Keratinocyte (primary cell): Measurements from ENCODE around the gene NFYA. TPM values are rescaled to one million over a fixed set of nuclear protein-coding genes. Genes with fewer than 3 reads are reported as not detected.

Experiments
- DNase-seq: peaks from one replicate; pipeline ENCODE4 v3.0.0-alpha.2; 2011; ENCODE audit warnings: low read depth, missing footprints, low spot score
- FAIRE-seq: peaks from 2 replicates; lab custom pipeline; 2011; peaks lifted over from hg19 to GRCh38; lab: Jason Lieb, UNC
- H2AFZ ChIP-seq: 2 replicates; pipeline ENCODE4 v1.6.0; 2012; ENCODE audit warnings: low read length, control low read depth, inconsistent platforms; ENCODE audit not compliant: control insufficient read depth
- H3K27ac ChIP-seq: 2 replicates; pipeline ENCODE4 v1.5.1; 2011; ENCODE audit warnings: low read length; ENCODE audit not compliant: control insufficient read depth, insufficient read depth
- H3K27me3 ChIP-seq: 3 replicates; pipeline ENCODE4 v1.6.0; 2011; ENCODE audit warnings: low read length; ENCODE audit not compliant: control insufficient read depth, insufficient read depth; ENCODE audit errors: extremely low read depth
- H3K36me3 ChIP-seq, 2 experiments: 2 replicates in 1 of 2; 3 replicates in 1 of 2; pipeline ENCODE4 v1.5.1; 2011; ENCODE audit warnings: low read length in 2 of 2, mild to moderate bottlenecking in 1 of 2; ENCODE audit not compliant: control insufficient read depth in 2 of 2, insufficient read depth in 2 of 2; ENCODE audit errors: extremely low read depth in 1 of 2
- H3K4me1 ChIP-seq: 3 replicates; pipeline ENCODE4 v1.5.1; 2011; ENCODE audit warnings: low read length; ENCODE audit not compliant: control insufficient read depth, insufficient read depth; ENCODE audit errors: extremely low read depth
- H3K4me2 ChIP-seq: 3 replicates; pipeline ENCODE4 v1.6.0; 2011; ENCODE audit warnings: low read depth, low read length; ENCODE audit not compliant: control insufficient read depth, insufficient read depth; ENCODE audit errors: extremely low read depth
- H3K4me3 ChIP-seq, 3 experiments: fragments of 200-600 bp in 1 of 3; sonication (generic) in 1 of 3; 2 replicates in 2 of 3; 3 replicates in 1 of 3; pipeline ENCODE4 v1.5.1; 2011 to 2016; ENCODE audit warnings: low read length in 3 of 3, mild to moderate bottlenecking in 3 of 3, control low read depth in 2 of 3, inconsistent platforms in 1 of 3, low read depth in 1 of 3, mixed read lengths in 1 of 3, mixed run types in 1 of 3, moderate library complexity in 1 of 3; ENCODE audit not compliant: control insufficient read depth in 2 of 3, insufficient read depth in 2 of 3; ENCODE audit errors: extremely low read depth in 1 of 3
- H3K79me2 ChIP-seq: 2 replicates; pipeline ENCODE4 v1.6.0; 2012; ENCODE audit warnings: low read length; ENCODE audit not compliant: control insufficient read depth, insufficient read depth
- H3K9ac ChIP-seq: 3 replicates; pipeline ENCODE4 v1.6.0; 2011; ENCODE audit warnings: low read length; ENCODE audit not compliant: control insufficient read depth, insufficient read depth; ENCODE audit errors: extremely low read depth
- H3K9me1 ChIP-seq: 3 replicates; pipeline ENCODE4 v1.6.0; 2011; ENCODE audit warnings: low read length; ENCODE audit not compliant: control insufficient read depth, insufficient read depth; ENCODE audit errors: extremely low read depth
- H3K9me3 ChIP-seq: 2 replicates; pipeline ENCODE4 v1.5.1; 2012; ENCODE audit warnings: low read depth, low read length; ENCODE audit not compliant: control insufficient read depth
- H4K20me1 ChIP-seq: 3 replicates; pipeline ENCODE4 v1.6.0; 2011; ENCODE audit warnings: low read length; ENCODE audit not compliant: control insufficient read depth, insufficient read depth; ENCODE audit errors: extremely low read depth
- CTCF ChIP-seq, 3 experiments: IDR thresholded peaks in 1 of 3; conservative IDR thresholded peaks in 1 of 3; optimal IDR thresholded peaks in 1 of 3; 2 replicates in 2 of 3; 3 replicates in 1 of 3; pipeline versions ENCODE3 to v1.5.1; 2011; ENCODE audit warnings: low read length in 3 of 3, mild to moderate bottlenecking in 3 of 3, moderate library complexity in 2 of 3, control low read depth in 1 of 3, inconsistent platforms in 1 of 3; ENCODE audit not compliant: insufficient read depth in 2 of 3; ENCODE audit errors: extremely low read depth in 1 of 3
- EZH2 ChIP-seq: IDR thresholded peaks from one replicate; pipeline ENCODE4 v1.6.1; 2012; ENCODE audit warnings: inconsistent platforms, mild to moderate bottlenecking, low read length, moderate library complexity
- dilution Hi-C: fragments of 300-500 bp; cut with MboI; formaldehyde crosslinking; loops from one replicate; pipeline ENCODE4 v1.7.0; 2020; ENCODE audit warnings: low sequenced_read_pairs; ENCODE audit not compliant: extremely low pct_ligation_motif_present
- polyA plus RNA-seq, 5 experiments: library from polyadenylated mRNA; depleted of rRNA in 3 of 5; stranded (reverse) in 3 of 5; stranded (forward) in 1 of 5; unstranded in 1 of 5; fragments of >200 nt; gene quantifications; 1 replicate in 1 of 5; 2 replicates in 3 of 5; 3 replicates in 1 of 5; pipeline versions ENCODE4 v1.2.1 to v1.2.3, GENCODE V29; 2011 to 2012; ENCODE audit warnings: missing spikeins in 2 of 5, low read depth in 1 of 5, low replicate concordance in 1 of 5

NFYA gene
- polyA plus RNA-seq, 1 donor (not counting 4 experiments of a cell fraction or from before 2014, with no cell fraction given): 17.1 TPM

- Histone ChIP-seq H3K4me1 (peaks cover 8% of the 10 kb centered on the region), H3K4me3 (no peak overlapping the region), H3K4me2 (no peak overlapping the region), H3K79me2 (no peaks in the 10 kb centered on the region), H3K27me3 (no peaks in the 10 kb centered on the region), H3K36me3 (peaks cover 0 to 1% of the 10 kb centered on the region in 2 experiments), H3K27ac (no peak overlapping the region), H2AFZ (no peak overlapping the region), H3K9me1 (no peaks in the 10 kb centered on the region), H3K9ac (no peak overlapping the region), H3K9me3 (no peaks in the 10 kb centered on the region), H4K20me1 (no peaks in the 10 kb centered on the region)
- no peak for FAIRE-seq
- dilution Hi-C loops: no loop called here
- no peak for DNase-seq
- TF ChIP-seq EZH2: no peak
- no peak for TF ChIP-seq CTCF (optimal IDR thresholded peaks at IDR 0.05 in 1 of 3, IDR thresholded peaks at IDR 0.05 in 1 of 3, conservative IDR thresholded peaks at IDR 0.05 in 1 of 3; ENCODE audit: extremely low read depth in 1 of 3, insufficient read depth in 2 of 3, low read length in 3 of 3)
Measured at GRCh38 chr6:41135062-41135832, 62.5 kb downstream of the NFYA start.

GRCh38 chr6:41136911-41137310, 64.1 kb downstream of the NFYA start:
- H3K4me3 ChIP-seq: no peak overlapping the region
- dilution Hi-C loops: no loop called here
- H3K4me2 ChIP-seq: no peak overlapping the region
- no peak for DNase-seq
- no peaks in the 10 kb centered on the region for H3K27me3 ChIP-seq
- H3K36me3 ChIP-seq: peaks cover 0 to 1% of the 10 kb centered on the region in 2 experiments
- H3K4me1 ChIP-seq: peaks cover 8% of the 10 kb centered on the region
- no peak overlapping the region for H2AFZ ChIP-seq
- H3K9me1 ChIP-seq: no peaks in the 10 kb centered on the region
- H3K9ac ChIP-seq: no peak overlapping the region
- no peaks in the 10 kb centered on the region for H3K79me2 ChIP-seq
- H3K27ac ChIP-seq: no peak overlapping the region
- no peak for FAIRE-seq
- H3K9me3 ChIP-seq: no peaks in the 10 kb centered on the region
- H4K20me1 ChIP-seq: no peaks in the 10 kb centered on the region
- TF ChIP-seq EZH2 (no peak), CTCF (optimal IDR thresholded peaks at IDR 0.05 in 1 of 3, IDR thresholded peaks at IDR 0.05 in 1 of 3, conservative IDR thresholded peaks at IDR 0.05 in 1 of 3; ENCODE audit: extremely low read depth in 1 of 3, insufficient read depth in 2 of 3, low read length in 3 of 3) (no peak)
